GM23338 (cell line): Measurements from ENCODE around the gene TP53I13. TPM values are rescaled to one million over a fixed set of nuclear protein-coding genes. Genes with fewer than 3 reads are reported as not detected.

ENCODE experiments used
- ATAC-seq: fragments of 200-7000 bp; cut with Tn5 transposase; 3 replicates; pipeline ENCODE4 v1.9.1; 2020
- DNase-seq: peaks from one replicate; pipeline ENCODE4 v3.0.0-alpha.2; 2015; ENCODE audit warnings: low spot score
- H2AFZ ChIP-seq: fragments of 200-600 bp; sonication (generic); 2 replicates; pipeline ENCODE4 v1.8.0; 2016; ENCODE audit warnings: antibody characterized with exemption, mild to moderate bottlenecking, moderate library complexity
- H3F3A ChIP-seq: fragments of 200-600 bp; sonication (generic); replicated peaks from 2 replicates; pipeline ENCODE4 v1.8.0; 2017; ENCODE audit warnings: antibody characterized with exemption, mixed run types, low read depth
- H3K27ac ChIP-seq: fragments of 200-600 bp; sonication (generic); 2 replicates; pipeline ENCODE4 v1.6.1; 2016; ENCODE audit warnings: low read depth
- H3K27me3 ChIP-seq: fragments of 200-600 bp; sonication (generic); 2 replicates; pipeline ENCODE4 v1.8.0; 2016; ENCODE audit warnings: mild to moderate bottlenecking, mixed run types, moderate library complexity; ENCODE audit not compliant: insufficient read depth
- H3K36me3 ChIP-seq: fragments of 200-600 bp; sonication (generic); 2 replicates; pipeline ENCODE4 v1.8.0; 2016; ENCODE audit warnings: mild to moderate bottlenecking; ENCODE audit not compliant: insufficient read depth
- H3K4me1 ChIP-seq: fragments of 200-600 bp; sonication (generic); 2 replicates; pipeline ENCODE4 v1.8.0; 2016; ENCODE audit warnings: mild to moderate bottlenecking, moderate library complexity; ENCODE audit not compliant: insufficient read depth
- H3K4me2 ChIP-seq: fragments of 200-600 bp; sonication (generic); 2 replicates; pipeline ENCODE4 v1.7.1; 2017; ENCODE audit warnings: mixed run types
- H3K4me3 ChIP-seq: fragments of 200-600 bp; sonication (generic); 2 replicates; pipeline ENCODE4 v1.6.1; 2016; ENCODE audit warnings: mixed run types
- H3K79me2 ChIP-seq: fragments of 200-600 bp; sonication (generic); replicated peaks from 2 replicates; pipeline ENCODE4 v1.8.0; 2017; ENCODE audit warnings: mild to moderate bottlenecking; ENCODE audit not compliant: insufficient read depth
- H3K9me2 ChIP-seq: fragments of 200-600 bp; sonication (generic); 2 replicates; pipeline ENCODE4 v1.8.0; 2017; ENCODE audit not compliant: insufficient read depth
- H4K20me1 ChIP-seq: fragments of 200-600 bp; sonication (generic); replicated peaks from 2 replicates; pipeline ENCODE4 v1.8.0; 2017; ENCODE audit warnings: mild to moderate bottlenecking; ENCODE audit not compliant: insufficient read depth
- H3K27ac Mint-ChIP-seq: 2 replicates; pipeline ENCODE4 v1.8.0; 2020; ENCODE audit warnings: inconsistent platforms, mild to moderate bottlenecking, moderate library complexity, mixed read lengths
- H3K27me3 Mint-ChIP-seq: 3 replicates; pipeline ENCODE4 v1.8.0; 2022; ENCODE audit warnings: low read depth, mild to moderate bottlenecking, moderate library complexity, mixed read lengths, inconsistent platforms; ENCODE audit not compliant: insufficient read depth, poor library complexity
- H3K36me3 Mint-ChIP-seq: 3 replicates; pipeline ENCODE4 v1.8.0; 2021; ENCODE audit warnings: low read depth, mild to moderate bottlenecking, inconsistent platforms, moderate library complexity, mixed read lengths
- H3K4me1 Mint-ChIP-seq: 3 replicates; pipeline ENCODE4 v1.8.0; 2020; ENCODE audit warnings: mild to moderate bottlenecking, inconsistent platforms, mixed read lengths
- H3K4me3 Mint-ChIP-seq: 3 replicates; pipeline ENCODE4 v1.8.0; 2021; ENCODE audit warnings: moderate library complexity, mild to moderate bottlenecking, inconsistent platforms, mixed read lengths
- H3K9me3 Mint-ChIP-seq: 3 replicates; pipeline ENCODE4 v1.8.0; 2020; ENCODE audit warnings: moderate library complexity, mild to moderate bottlenecking, inconsistent platforms, mixed read lengths
- CREB1 ChIP-seq: fragments of 250-450 bp; sonication (Bioruptor Pico); IDR thresholded peaks from 2 replicates; pipeline ENCODE4 v1.5.0; 2020; ENCODE audit warnings: low read depth, mild to moderate bottlenecking, moderate library complexity
- CTCF ChIP-seq, 2 experiments: fragments of 200-600 bp in 1 of 2; sonication (generic) in 1 of 2; conservative IDR thresholded peaks; 2 replicates each; pipeline versions ENCODE4 v1.5.1 to v1.6.1; 2016 to 2017; ENCODE audit warnings: antibody characterized with exemption in 2 of 2, low read depth in 2 of 2, mild to moderate bottlenecking in 2 of 2, moderate library complexity in 1 of 2
- ETS1 ChIP-seq: IDR thresholded peaks from 2 replicates; pipeline ENCODE4 v1.6.1; 2016; ENCODE audit warnings: antibody characterized with exemption
- EZH2 ChIP-seq: fragments of 200-600 bp; sonication (generic); IDR thresholded peaks from one replicate; pipeline ENCODE4 v1.8.0; 2017; ENCODE audit warnings: antibody characterized with exemption, mild to moderate bottlenecking, low read depth; ENCODE audit not compliant: unreplicated experiment
- EZH2phosphoT487 ChIP-seq: fragments of 200-600 bp; sonication (generic); IDR thresholded peaks from one replicate; pipeline ENCODE4 v1.8.1; 2018; ENCODE audit warnings: antibody characterized with exemption; ENCODE audit not compliant: unreplicated experiment
- JUNB ChIP-seq: IDR thresholded peaks from one replicate; pipeline ENCODE4 v1.6.1; 2016; ENCODE audit warnings: antibody characterized with exemption; ENCODE audit not compliant: unreplicated experiment
- NANOG ChIP-seq: IDR thresholded peaks from 2 replicates; pipeline ENCODE4 v1.6.1; 2016; ENCODE audit warnings: antibody characterized with exemption, borderline replicate concordance
- POLR2AphosphoS5 ChIP-seq: IDR thresholded peaks from 2 replicates; pipeline ENCODE4 v1.6.1; 2016; ENCODE audit warnings: antibody characterized with exemption, low read depth
- REST ChIP-seq: IDR thresholded peaks from one replicate; pipeline ENCODE4 v1.6.1; 2018; ENCODE audit warnings: antibody characterized with exemption; ENCODE audit not compliant: unreplicated experiment
- ZNF114 ChIP-seq: fragments of 250-450 bp; sonication (Bioruptor Pico); IDR thresholded peaks from 2 replicates; pipeline ENCODE4 v1.5.0; 2020; ENCODE audit warnings: mild to moderate bottlenecking, moderate library complexity
- ZNF331 ChIP-seq: fragments of 250-450 bp; sonication (Bioruptor Pico); IDR thresholded peaks from 2 replicates; pipeline ENCODE4 v1.5.0; 2020; ENCODE audit warnings: low read depth, mild to moderate bottlenecking, moderate library complexity
- polyA plus RNA-seq: library from polyadenylated mRNA; unstranded; fragments of >200 nt; fragmentation: Nextera tagmentation; extraction: Ambion mirVana; gene quantifications from 2 replicates; pipeline ENCODE4 v1.2.1, GENCODE V29; 2016
- total RNA-seq: library from RNA; depleted of rRNA; stranded (reverse); fragments of >200 nt; shearing (Covaris generic); gene quantifications from 2 replicates; pipeline ENCODE4 v1.2.3, GENCODE V29; 2014

Gene TP53I13
- total and polyA plus RNA-seq, 2 experiments from 2014 or later: 21.0 to 38.9 TPM

- no peak for TF ChIP-seq REST
- TF ChIP-seq POLR2AphosphoS5: no peak
- no peak for TF ChIP-seq CREB1 (CRISPR knock-in tag)
- no peak for TF ChIP-seq ZNF114
- no peak for TF ChIP-seq CTCF (conservative IDR thresholded peaks at IDR 0.05; ENCODE audit: low read depth in 2 of 2)
- TF ChIP-seq ETS1: no peak
- no peak for TF ChIP-seq ZNF331 (CRISPR knock-in tag)
- no peak for TF ChIP-seq EZH2
- TF ChIP-seq NANOG: no peak
- no peak for TF ChIP-seq EZH2phosphoT487
Observed at GRCh38 chr17:29567304-29567553, 1.3 kb upstream of the TP53I13 start (continued).

- ATAC-seq (peak; percentile 21), DNase-seq (peak; percentile 87)
- Mint-ChIP-seq H3K9me3 (no peaks in the 10 kb centered on the region), H3K4me3 (peak overlapping the region; percentile 93), H3K27ac (peak overlapping the region; percentile 40; the same call in 1 of the 2 replicates), H3K36me3 (peaks cover 6% of the 10 kb centered on the region; the same call in 1 of the 3 replicates), H3K4me1 (peaks cover 10% of the 10 kb centered on the region), H3K27me3 (peaks cover 50% of the 10 kb centered on the region)
- H3F3A ChIP-seq: peaks cover 23% of the 10 kb centered on the region
- peak overlapping the region; percentile 87 for H3K4me3 ChIP-seq
- H3K79me2 ChIP-seq: no peaks in the 10 kb centered on the region
- no peaks in the 10 kb centered on the region for H3K36me3 ChIP-seq
- H3K27ac ChIP-seq: no peak overlapping the region
- peaks cover 8% of the 10 kb centered on the region for H4K20me1 ChIP-seq
- peak overlapping the region; percentile 97 for H2AFZ ChIP-seq
- H3K27me3 ChIP-seq: peaks cover 58% of the 10 kb centered on the region
- H3K9me2 ChIP-seq: no peaks in the 10 kb centered on the region
- TF ChIP-seq EZH2 (peak; percentile 63), ZNF331 (CRISPR knock-in tag) (no peak), CTCF (conservative IDR thresholded peaks at IDR 0.05; ENCODE audit: low read depth in 2 of 2) (peak in 1 of 2 experiments; percentile 32; a peak in 3 of 4 replicates), JUNB (no peak), POLR2AphosphoS5 (no peak)
- H3K4me2 ChIP-seq: peak overlapping the region; percentile 96
- peaks cover 11% of the 10 kb centered on the region for H3K4me1 ChIP-seq
Observed at GRCh38 chr17:29567554-29568330, 759 bp upstream of the TP53I13 start.
